Hematopoietic multipotent progenitor cell treated with erythropoietin and hydrocortisone succinate and interleukin-3 and kit ligand, for 6 days (in vitro differentiated cells): ENCODE results near the gene GPR27.
A peak's percentile ranks its signal among the peaks of the same experiment; 100 is the strongest.

Experiments
- DNase-seq: peaks from one replicate; pipeline ENCODE4 v3.0.0-alpha.2; 2015

GPR27 gene

DNA sequence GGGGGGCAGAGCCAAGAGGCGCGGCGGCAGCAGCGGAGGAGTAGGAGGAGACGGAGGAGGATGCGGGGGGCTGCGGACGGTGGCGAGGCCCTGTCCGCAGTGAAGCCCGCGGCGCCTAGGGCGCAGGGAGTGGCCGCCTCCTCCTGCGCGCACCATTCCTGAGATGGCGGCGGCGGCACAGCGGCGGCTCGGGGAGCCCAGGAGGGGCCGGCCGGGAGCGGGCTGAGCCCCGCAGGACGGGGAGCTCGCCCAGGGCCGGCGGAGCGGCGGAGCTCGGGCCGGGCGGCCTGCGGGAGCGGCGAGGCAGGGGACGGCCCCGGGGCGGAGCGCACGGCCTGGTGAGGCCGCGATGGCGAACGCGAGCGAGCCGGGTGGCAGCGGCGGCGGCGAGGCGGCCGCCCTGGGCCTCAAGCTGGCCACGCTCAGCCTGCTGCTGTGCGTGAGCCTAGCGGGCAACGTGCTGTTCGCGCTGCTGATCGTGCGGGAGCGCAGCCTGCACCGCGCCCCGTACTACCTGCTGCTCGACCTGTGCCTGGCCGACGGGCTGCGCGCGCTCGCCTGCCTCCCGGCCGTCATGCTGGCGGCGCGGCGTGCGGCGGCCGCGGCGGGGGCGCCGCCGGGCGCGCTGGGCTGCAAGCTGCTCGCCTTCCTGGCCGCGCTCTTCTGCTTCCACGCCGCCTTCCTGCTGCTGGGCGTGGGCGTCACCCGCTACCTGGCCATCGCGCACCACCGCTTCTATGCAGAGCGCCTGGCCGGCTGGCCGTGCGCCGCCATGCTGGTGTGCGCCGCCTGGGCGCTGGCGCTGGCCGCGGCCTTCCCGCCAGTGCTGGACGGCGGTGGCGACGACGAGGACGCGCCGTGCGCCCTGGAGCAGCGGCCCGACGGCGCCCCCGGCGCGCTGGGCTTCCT is at the start of gene GPR27:
GPR27 (plus strand) TSS at position 155 of the 909 bp plus-strand sequence; CDS start at position 350, 195 bp downstream.
- peak; percentile 43 for DNase-seq

- no peak for DNase-seq
Observed at GRCh38 chr3:71704915-71705314, 48.7 kb upstream of the GPR27 start.

DNA sequence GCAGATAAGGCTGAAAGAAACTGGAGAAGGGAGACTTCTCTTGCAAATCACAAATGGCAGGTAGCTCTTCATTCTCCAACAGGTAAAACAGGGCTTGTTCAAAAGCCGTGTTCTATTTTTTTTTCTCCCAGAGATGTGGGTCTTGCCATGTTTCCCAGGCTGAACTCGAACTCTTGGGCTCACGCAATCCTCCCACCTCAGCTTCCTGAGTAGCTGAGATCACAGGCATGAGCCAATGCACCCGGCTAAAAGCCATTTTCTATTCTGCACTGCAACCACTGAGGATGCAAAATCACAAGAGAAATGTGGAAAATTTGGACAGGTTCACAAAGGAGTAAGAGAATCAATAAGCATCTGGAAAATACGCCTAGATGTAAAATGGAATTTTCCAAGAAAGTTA is 48.0 kb upstream of the GPR27 start:
- no peak for DNase-seq

- no peak for DNase-seq
Observed at GRCh38 chr3:71707595-71707994, 46.1 kb upstream of the GPR27 start.

DNA sequence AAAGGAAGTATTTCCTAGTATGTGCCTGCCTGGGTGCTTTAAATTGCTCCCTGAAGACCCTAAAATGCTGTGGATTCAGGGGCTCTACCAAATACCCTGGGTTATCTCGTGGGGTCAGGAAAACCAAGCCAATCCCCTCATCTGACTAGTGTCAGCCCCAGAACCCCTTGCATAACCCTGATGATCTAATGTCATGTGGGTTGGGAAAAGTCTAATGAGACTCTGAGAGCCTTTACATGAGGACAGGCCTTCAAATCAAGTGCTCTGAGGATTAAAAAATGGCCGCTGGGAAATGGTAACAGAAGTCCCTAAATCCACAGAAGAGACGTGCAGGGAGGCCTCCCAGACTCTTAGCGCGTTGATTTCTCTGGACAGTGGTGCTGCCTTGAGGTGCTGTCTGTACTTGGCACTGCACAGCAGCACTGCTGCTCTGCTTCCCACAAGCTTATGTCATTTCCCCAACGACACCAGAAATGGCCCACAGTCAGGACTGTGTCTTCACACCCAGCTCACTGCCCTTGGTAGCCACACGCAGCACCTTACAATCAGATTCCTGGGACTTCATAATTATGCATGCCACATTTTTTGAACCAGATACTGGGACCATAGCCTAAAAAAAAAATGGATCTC is 45.1 kb upstream of the GPR27 start:
- no peak for DNase-seq

- DNase-seq = no peak
Observed at GRCh38 chr3:71709908-71710511, 43.6 kb upstream of the GPR27 start.

- peak; percentile 83 for DNase-seq
Observed at GRCh38 chr3:71710906-71711494, 42.7 kb upstream of the GPR27 start.

DNA sequence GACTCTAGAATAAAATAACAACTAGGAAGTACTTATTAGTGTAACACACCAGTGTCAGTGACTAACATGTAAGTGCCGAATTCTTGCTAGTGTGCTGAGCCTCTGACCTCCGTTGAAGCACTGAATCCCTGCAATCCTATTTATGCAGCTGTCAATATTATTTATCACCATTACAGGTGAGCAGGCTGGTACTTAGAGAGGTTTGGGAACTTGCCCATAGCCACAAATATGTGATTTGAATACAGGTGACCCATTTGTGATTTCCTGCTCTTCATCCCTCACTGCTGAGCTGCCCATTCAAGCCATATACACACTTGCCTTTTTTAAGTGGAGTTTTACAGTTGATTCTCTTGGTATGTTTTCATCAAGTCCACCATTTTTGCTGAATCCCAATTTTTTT is 40.6 kb upstream of the GPR27 start:
- DNase-seq = no peak

DNA sequence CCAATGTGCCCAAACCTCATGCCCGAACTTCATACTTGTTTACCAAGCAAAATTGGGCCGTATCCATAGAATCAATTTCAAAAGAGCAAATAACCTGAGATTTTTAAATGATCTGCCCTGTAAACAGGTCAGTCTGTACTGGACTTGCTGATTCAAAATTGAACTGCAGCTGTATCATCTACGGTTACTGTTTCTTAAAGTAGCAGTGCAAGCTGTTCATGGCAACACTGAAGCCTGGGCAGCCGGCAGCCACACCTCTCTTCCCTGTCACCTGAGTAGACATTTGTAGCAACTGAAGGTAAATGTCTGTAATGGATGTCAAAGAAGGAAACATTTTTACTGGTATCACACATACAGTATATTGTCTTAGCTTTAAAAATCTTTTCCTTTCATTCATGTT is 39.1 kb upstream of the GPR27 start:
- DNase-seq = no peak

DNA sequence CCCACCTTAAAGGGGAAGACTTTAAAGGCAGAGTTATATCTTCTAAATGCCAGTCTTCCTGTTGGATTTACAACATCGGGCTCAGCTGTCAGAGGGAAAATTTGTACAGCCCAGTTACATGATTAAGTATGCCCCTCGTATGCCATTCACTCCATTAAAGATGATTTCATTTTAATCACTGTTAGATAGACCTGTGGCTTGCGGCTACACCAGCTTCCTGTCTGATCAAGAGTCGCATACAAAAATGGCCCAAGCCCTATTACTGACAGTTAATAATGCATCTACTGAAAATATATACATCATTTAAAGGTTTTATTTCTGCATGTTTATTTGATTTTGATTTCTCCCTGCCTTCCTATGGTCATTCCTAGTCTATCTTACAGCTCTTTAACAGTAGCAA is 35.6 kb upstream of the GPR27 start:
- DNase-seq = peak; percentile 40

- DNase-seq = no peak
Observed at GRCh38 chr3:71721002-71721401, 32.7 kb upstream of the GPR27 start.

DNA sequence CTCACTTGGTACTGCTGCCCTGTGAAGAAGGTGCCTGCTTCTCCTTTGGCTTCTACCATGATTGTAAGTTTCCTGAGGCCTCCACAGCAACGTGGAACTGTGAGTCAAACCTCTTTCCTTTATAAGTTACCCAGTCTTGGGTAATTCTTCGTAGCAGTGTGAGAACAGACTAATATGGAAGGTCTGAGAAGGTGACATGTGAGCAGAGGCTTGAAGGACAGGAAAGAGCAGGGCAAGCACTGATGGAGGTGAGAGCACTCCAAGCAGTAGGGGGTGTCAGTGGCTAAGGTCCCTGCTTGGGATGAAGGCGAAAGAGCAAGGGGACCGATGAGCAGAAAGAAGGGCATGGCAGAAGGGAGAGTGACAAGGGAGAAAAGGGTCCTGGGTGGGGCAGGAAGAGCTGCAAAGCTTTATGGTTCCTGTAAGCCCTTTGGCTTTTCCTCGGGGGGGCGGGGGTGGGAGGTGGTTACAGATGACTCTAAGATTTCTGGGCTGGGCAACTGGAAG is 32.0 kb upstream of the GPR27 start:
- no peak for DNase-seq

- no peak for DNase-seq
Observed at GRCh38 chr3:71722693-71723092, 31.0 kb upstream of the GPR27 start.

GRCh38 chr3:71723452-71724170 is 30.0 kb upstream of the GPR27 start:
- no peak for DNase-seq

DNA sequence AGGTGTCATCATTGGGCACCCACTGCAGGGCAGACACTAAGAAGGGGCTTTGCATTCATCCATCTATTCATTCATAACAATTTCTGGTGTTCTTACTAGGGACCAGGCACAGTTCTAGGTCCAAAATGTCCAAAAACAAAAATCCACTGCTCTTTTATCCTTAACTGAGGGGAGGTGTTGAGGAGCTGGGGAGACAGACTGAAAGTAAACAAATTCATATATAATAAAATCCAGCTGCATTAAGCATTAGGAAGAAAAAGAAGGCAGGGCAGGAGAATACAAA is 29.5 kb upstream of the GPR27 start:
- no peak for DNase-seq

DNA sequence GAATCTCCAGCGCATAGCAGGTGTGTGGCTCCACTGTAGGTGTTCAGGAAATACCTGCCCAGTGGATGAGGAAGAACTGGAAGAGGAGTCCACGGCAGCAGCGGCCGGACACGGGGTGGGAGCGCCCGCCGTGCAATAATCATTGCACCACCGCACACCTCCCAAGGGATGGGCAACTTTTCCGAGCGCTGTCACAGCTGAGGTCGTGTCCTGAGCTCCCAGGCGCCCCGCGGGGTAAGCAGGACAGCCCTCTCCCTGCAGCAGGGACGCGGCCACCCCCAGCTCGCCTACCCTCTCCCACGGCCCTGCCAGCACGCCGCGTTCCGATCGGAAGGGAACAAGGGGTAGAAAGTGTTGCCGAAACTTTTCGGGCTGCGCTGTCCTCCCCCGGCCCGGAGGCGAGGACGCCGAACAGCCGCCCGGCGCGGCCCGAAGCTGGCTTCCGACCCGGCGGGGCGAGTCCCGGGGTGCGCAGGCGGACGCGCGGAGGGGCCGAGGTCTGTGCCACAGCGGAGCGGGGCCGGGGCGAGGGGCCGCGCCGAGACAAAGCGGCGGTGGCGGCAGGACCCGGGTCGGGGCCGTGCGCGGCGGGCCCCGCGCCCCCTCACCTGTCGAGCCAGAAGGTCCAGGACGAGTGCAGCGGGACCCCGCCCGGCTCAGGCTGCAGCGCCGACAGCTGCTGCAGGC is 28.9 kb upstream of the GPR27 start:
- no peak for DNase-seq

GRCh38 chr3:71725271-71725991 is 28.2 kb upstream of the GPR27 start, which contains the start of gene EIF4E3:
Gene EIF4E3, minus strand, starts transcription at chr3:71725402. Its CDS starts 35 bp downstream, at chr3:71725367.
- DNase-seq = peak; percentile 43

GRCh38 chr3:71726146-71726545 is 27.5 kb upstream of the GPR27 start:
- DNase-seq = no peak

DNA sequence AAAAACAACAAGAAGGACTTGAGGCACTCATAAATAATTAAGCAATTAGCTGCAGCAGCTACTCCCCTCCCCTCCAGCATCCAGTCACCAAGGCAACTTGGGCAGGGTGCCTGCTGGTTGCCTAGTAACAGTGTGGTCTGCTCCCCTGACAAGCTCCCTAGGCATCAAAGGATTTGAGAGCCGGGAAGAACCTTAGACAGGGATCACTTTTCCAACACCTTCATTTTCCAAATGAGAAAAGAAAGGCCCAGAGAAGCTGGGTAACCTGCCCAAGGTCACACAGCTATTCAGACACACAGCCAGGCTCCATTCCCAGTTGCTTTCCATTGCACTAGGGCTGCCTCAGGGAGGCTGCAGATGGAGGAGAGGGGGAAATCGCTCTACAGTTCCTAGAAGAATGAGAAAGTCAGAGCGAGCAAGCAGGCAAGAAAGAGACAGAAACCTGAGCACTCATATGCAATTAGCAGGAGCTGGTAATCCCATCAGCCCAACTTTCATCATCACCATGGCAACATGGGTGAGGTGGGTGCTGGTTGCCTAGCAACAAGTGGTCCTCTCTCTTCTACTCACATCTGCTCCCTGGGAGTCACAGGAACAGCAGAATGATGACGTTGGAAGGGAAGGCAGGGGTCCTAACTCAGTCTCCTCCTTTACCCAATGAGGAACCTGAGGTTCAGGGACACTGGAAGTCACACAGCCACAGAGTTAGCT is 24.9 kb upstream of the GPR27 start:
- peak; percentile 44 for DNase-seq

- DNase-seq = no peak
Observed at GRCh38 chr3:71732637-71733036, 21.0 kb upstream of the GPR27 start.

- DNase-seq = no peak
Observed at GRCh38 chr3:71733319-71733718, 20.3 kb upstream of the GPR27 start.
